HT1080 (cell line): Measurements from ENCODE around the gene SAP30. TPM values are rescaled to one million over a fixed set of nuclear protein-coding genes. Genes with fewer than 3 reads are reported as not detected.

Experiments
- DNase-seq: peaks from one replicate; pipeline ENCODE4 v3.0.0-alpha.2; 2015; ENCODE audit warnings: low read depth
- total RNA-seq: library from RNA; depleted of rRNA; stranded (reverse); fragments of >200 nt; shearing (Covaris generic); gene quantifications from 2 replicates; pipeline ENCODE4 v1.2.3, GENCODE V29; 2014

SAP30 gene
- total RNA-seq, 1 experiment from 2014 or later, result 62.1 TPM

GRCh38 chr4:173365359-173365996, 5.3 kb upstream of the SAP30 start:
- DNase-seq, result no peak

GRCh38 chr4:173367285-173367684, 3.5 kb upstream of the SAP30 start:
- DNase-seq, result peak; percentile 71

- DNase-seq, result peak; percentile 22
Measured at GRCh38 chr4:173367946-173368345, 2.8 kb upstream of the SAP30 start.

- DNase-seq, result no peak
Measured at GRCh38 chr4:173370130-173370476, 651 bp upstream of the SAP30 start.

GRCh38 chr4:173371292-173372192, 788 bp downstream of the SAP30 start:
- DNase-seq, result peak; percentile 60

- DNase-seq, result no peak
Measured at GRCh38 chr4:173374588-173374987, 3.8 kb downstream of the SAP30 start.

- DNase-seq, result no peak
Measured at GRCh38 chr4:173379929-173380328, 9.2 kb downstream of the SAP30 start.

GRCh38 chr4:173380987-173381386, 10.2 kb downstream of the SAP30 start:
- DNase-seq, result no peak

GRCh38 chr4:173381610-173382009, 10.9 kb downstream of the SAP30 start:
- no peak for DNase-seq

- DNase-seq, result no peak
Measured at GRCh38 chr4:173382349-173382748, 11.6 kb downstream of the SAP30 start.

- no peak for DNase-seq
Measured at GRCh38 chr4:173386751-173387150, 16.0 kb downstream of the SAP30 start.

GRCh38 chr4:173391701-173392100, 20.9 kb downstream of the SAP30 start:
- DNase-seq, result no peak

GRCh38 chr4:173397604-173398003, 26.9 kb downstream of the SAP30 start:
- no peak for DNase-seq

GRCh38 chr4:173398220-173398619, 27.5 kb downstream of the SAP30 start:
- no peak for DNase-seq

GRCh38 chr4:173398779-173399415, 28.1 kb downstream of the SAP30 start, which contains the start of gene SCRG1:
Gene SCRG1, minus strand, starts transcription at chr4:173399116. Its CDS starts 7,702 bp downstream, at chr4:173391414.
- DNase-seq, result no peak

GRCh38 chr4:173401063-173401462, 30.3 kb downstream of the SAP30 start:
- DNase-seq, result no peak

GRCh38 chr4:173403051-173403450, 32.3 kb downstream of the SAP30 start:
- peak; percentile 21 for DNase-seq

- DNase-seq, result no peak
Measured at GRCh38 chr4:173404296-173404865, 33.6 kb downstream of the SAP30 start.

- DNase-seq, result no peak
Measured at GRCh38 chr4:173405840-173406606, 35.3 kb downstream of the SAP30 start.

- no peak for DNase-seq
Measured at GRCh38 chr4:173410079-173410478, 39.3 kb downstream of the SAP30 start.

- no peak for DNase-seq
Measured at GRCh38 chr4:173411106-173411693, 40.4 kb downstream of the SAP30 start.
